ENCODE data around the gene MRTFA.

GRCh38 chr22:40529821-40530220, 106.7 kb downstream of the MRTFA start:
- TF ChIP-seq POLR2A (IDR thresholded peaks at IDR 0.05; ENCODE audit: low read depth, low read length), result no peak
- no peak for TF ChIP-seq POLR2AphosphoS5 (IDR thresholded peaks at IDR 0.05; ENCODE audit: low read depth, low read length)
- no peak for TF ChIP-seq TAF1 (IDR thresholded peaks at IDR 0.05; ENCODE audit: borderline replicate concordance, low read depth, low read length)
